Measurements from ENCODE around the gene ANXA7.
"Not testable (repeated sequence)": the region's sequence is repeated elsewhere in the genome, so short reads cannot be mapped to it uniquely, and the experiment has no call there.

Gene ANXA7

DNA sequence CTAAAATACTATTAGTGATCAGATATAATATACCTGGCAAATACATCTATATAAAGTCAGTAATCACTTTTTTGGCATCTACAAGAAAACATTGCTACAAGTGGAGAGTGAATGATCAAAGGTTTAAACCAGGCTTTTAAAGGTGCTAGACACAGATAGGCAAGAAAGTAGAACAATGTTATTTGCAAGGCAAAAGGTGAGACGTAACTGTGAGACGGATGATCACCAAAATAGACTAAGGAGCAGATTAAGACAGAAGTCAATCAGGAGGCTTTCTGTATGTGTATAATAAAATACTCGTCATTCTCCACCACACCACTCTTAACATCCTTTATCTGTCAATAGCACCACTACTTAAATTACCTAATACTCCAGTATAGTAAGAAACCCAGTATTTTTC is 8.3 kb downstream of the ANXA7 start:
- H3K27ac ChIP-seq = no peak overlapping the region
- no peak overlapping the region for H2AFZ ChIP-seq
- H3K9ac ChIP-seq = no peak overlapping the region

DNA sequence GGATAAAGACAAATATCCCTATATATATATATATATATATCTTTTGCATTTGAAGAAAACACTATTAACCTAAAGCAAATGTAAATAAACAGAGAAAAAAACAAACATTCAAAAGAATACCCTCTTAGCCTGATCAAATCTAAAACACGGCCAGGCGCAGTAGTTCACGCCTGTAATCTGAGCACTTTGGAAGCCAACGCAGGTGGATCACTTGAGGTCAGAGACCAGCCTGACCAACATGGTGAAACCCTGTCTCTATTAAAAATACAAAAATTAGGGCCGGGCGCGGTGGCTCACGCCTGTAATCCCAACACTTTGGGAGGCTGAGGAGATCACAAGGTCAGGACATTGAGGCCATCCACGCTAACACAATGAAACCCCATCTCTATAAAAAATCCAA is 9.2 kb downstream of the ANXA7 start:
- Histone ChIP-seq H3K79me2 (peaks cover 85% of the 10 kb centered on the region), H3K9me3 (ENCODE audit: control insufficient read depth, low read length) (no peaks in the 10 kb centered on the region), H3K9ac (no peak overlapping the region), H3K36me3 (ENCODE audit: control insufficient read depth, insufficient read depth, low read length) (no peaks in the 10 kb centered on the region), H3K27me3 (ENCODE audit: control insufficient read depth, insufficient read depth, low read length) (no peaks in the 10 kb centered on the region), H3K4me2 (ENCODE audit: low read length) (no peak overlapping the region), H2AFZ (no peak overlapping the region), H3K4me1 (peaks cover 19% of the 10 kb centered on the region), H3K4me3 (ENCODE audit: low read depth, low read length) (no peak overlapping the region), H3K27ac (no peak overlapping the region)
- TF ChIP-seq, protein P1, sequence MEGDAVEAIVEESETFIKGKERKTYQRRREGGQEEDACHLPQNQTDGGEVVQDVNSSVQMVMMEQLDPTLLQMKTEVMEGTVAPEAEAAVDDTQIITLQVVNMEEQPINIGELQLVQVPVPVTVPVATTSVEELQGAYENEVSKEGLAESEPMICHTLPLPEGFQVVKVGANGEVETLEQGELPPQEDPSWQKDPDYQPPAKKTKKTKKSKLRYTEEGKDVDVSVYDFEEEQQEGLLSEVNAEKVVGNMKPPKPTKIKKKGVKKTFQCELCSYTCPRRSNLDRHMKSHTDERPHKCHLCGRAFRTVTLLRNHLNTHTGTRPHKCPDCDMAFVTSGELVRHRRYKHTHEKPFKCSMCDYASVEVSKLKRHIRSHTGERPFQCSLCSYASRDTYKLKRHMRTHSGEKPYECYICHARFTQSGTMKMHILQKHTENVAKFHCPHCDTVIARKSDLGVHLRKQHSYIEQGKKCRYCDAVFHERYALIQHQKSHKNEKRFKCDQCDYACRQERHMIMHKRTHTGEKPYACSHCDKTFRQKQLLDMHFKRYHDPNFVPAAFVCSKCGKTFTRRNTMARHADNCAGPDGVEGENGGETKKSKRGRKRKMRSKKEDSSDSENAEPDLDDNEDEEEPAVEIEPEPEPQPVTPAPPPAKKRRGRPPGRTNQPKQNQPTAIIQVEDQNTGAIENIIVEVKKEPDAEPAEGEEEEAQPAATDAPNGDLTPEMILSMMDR (IDR thresholded peaks at IDR 0.05) = no peak

More for the DNA sequence above, 8.3 kb downstream of the ANXA7 start:
- Histone ChIP-seq H3K4me3 (ENCODE audit: low read depth, low read length) (no peak overlapping the region), H3K4me1 (peaks cover 19% of the 10 kb centered on the region), H3K27me3 (ENCODE audit: control insufficient read depth, insufficient read depth, low read length) (no peaks in the 10 kb centered on the region), H3K79me2 (peaks cover 90% of the 10 kb centered on the region), H3K9me3 (ENCODE audit: control insufficient read depth, low read length) (no peaks in the 10 kb centered on the region), H3K4me2 (ENCODE audit: low read length) (no peak overlapping the region), H3K36me3 (ENCODE audit: control insufficient read depth, insufficient read depth, low read length) (no peaks in the 10 kb centered on the region)
- TF ChIP-seq, protein P1 (IDR thresholded peaks at IDR 0.05) = no peak

DNA sequence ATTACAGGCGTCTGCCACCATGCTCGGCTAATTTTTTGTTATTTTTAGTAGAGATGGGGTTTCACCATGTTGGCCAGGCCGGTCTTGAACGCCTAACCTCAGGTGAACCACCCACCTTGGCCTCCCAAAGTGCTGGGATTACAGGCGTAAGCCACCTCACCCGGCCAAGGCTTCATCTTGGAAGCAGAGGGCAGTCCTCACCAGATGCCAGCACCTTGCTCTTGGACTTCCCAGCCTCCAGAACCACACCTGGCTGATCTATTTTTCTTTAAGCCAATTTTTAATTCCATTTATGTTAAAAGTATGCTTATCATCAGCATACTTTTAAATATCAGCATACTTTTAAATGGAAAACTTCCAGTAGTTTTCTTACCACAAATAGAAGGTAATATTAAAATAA is 12.2 kb downstream of the ANXA7 start:
- peaks cover 6% of the 10 kb centered on the region for H3K4me1 ChIP-seq
- peaks cover 73% of the 10 kb centered on the region for H3K79me2 ChIP-seq
- no peak overlapping the region for H3K4me2 ChIP-seq (ENCODE audit: low read length)
- H3K36me3 ChIP-seq (ENCODE audit: control insufficient read depth, insufficient read depth, low read length) = no peaks in the 10 kb centered on the region
- no peak overlapping the region for H3K4me3 ChIP-seq (ENCODE audit: low read depth, low read length)
- no peak overlapping the region for H3K27ac ChIP-seq
- TF ChIP-seq, protein P1 (IDR thresholded peaks at IDR 0.05) = no peak
- H2AFZ ChIP-seq = no peak overlapping the region
- no peaks in the 10 kb centered on the region for H3K9me3 ChIP-seq (ENCODE audit: control insufficient read depth, low read length)
- no peak overlapping the region for H3K9ac ChIP-seq
- no peaks in the 10 kb centered on the region for H3K27me3 ChIP-seq (ENCODE audit: control insufficient read depth, insufficient read depth, low read length)

DNA sequence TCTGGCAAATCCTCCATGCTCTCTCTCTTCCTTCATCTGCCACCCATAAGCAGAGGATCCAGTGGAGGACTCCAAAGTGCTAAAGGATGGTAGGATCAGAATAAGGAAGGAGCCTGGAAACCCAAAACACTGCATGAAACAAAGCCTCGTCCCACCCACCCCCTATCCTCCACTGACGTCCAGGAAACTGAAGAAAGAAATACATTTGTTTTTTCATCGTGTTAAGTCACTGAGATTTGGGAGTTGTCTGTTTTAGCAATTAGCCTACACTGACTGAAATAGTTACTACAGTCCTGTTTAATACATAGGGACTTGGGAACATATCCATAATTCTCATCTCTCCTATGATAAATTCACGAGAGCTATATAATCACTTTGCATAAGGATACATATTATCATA is 14.8 kb downstream of the ANXA7 start:
- H3K36me3 ChIP-seq (ENCODE audit: control insufficient read depth, insufficient read depth, low read length) = no peaks in the 10 kb centered on the region
- no peak overlapping the region for H3K4me3 ChIP-seq (ENCODE audit: low read depth, low read length)
- H3K27me3 ChIP-seq (ENCODE audit: control insufficient read depth, insufficient read depth, low read length) = no peaks in the 10 kb centered on the region
- H3K9me3 ChIP-seq (ENCODE audit: control insufficient read depth, low read length) = no peaks in the 10 kb centered on the region
- peaks cover 55% of the 10 kb centered on the region for H3K79me2 ChIP-seq
- no peak overlapping the region for H2AFZ ChIP-seq
- H3K4me1 ChIP-seq = peaks cover 3% of the 10 kb centered on the region
- no peak overlapping the region for H3K27ac ChIP-seq
- no peak overlapping the region for H3K9ac ChIP-seq
- TF ChIP-seq, protein P1 (IDR thresholded peaks at IDR 0.05) = no peak
- no peak overlapping the region for H3K4me2 ChIP-seq (ENCODE audit: low read length)

DNA sequence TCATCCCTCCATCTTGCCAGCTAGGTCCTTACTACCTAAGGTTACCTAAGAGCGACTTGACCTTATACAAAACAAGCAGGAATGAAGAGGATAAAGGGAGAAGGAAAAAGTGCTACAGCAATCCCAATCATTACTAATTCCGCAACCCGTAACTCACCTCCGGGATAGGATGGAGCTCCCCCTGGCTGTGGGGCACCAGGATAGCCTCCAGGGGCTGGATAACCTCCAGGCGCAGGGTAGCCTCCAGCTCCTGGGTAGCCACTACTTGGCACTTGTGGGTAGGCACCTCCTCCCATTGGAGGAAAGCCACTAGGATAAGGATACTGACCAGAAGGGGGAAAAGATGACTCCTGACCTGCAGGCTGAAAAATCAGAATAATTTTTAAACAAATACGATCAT is 15.8 kb downstream of the ANXA7 start:
- Histone ChIP-seq H3K4me2 (ENCODE audit: low read length) (no peak overlapping the region), H3K27ac (no peak overlapping the region), H2AFZ (no peak overlapping the region), H3K36me3 (ENCODE audit: control insufficient read depth, insufficient read depth, low read length) (no peaks in the 10 kb centered on the region), H3K27me3 (ENCODE audit: control insufficient read depth, insufficient read depth, low read length) (no peaks in the 10 kb centered on the region), H3K79me2 (peaks cover 48% of the 10 kb centered on the region), H3K4me3 (ENCODE audit: low read depth, low read length) (no peak overlapping the region), H3K4me1 (no peaks in the 10 kb centered on the region), H3K9me3 (ENCODE audit: control insufficient read depth, low read length) (no peaks in the 10 kb centered on the region), H3K9ac (no peak overlapping the region)
- TF ChIP-seq, protein P1 (IDR thresholded peaks at IDR 0.05) = no peak

DNA sequence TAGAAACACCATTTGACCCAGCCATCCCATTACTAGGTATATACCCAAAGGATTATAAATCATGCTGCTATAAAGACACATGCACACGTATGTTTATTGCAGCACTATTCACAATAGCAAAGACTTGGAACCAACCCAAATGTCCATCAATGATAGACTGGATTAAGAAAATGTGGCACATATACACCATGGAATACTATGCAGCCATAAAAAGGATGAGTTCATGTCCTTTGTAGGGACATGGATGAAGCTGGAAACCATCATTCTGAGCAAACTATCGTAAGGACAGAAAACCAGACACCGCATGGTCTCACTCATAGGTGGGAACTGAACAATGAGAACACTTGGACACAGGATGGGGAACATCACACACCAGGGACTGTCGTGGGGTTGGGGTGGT is 19.5 kb downstream of the ANXA7 start:
- H3K4me1 ChIP-seq; H3K27ac ChIP-seq; H3K9ac ChIP-seq; H3K4me3 ChIP-seq (ENCODE audit: low read depth, low read length); H2AFZ ChIP-seq; H3K9me3 ChIP-seq (ENCODE audit: control insufficient read depth, low read length); H3K4me2 ChIP-seq (ENCODE audit: low read length); H3K36me3 ChIP-seq (ENCODE audit: control insufficient read depth, insufficient read depth, low read length); H3K27me3 ChIP-seq (ENCODE audit: control insufficient read depth, insufficient read depth, low read length): not testable (repeated sequence)
- peaks cover 30% of the 10 kb centered on the region for H3K79me2 ChIP-seq

All from parathyroid adenoma (tissue), 2 donors.